WTC11 (cell line): ENCODE data around the gene CASD1. TPM values are rescaled to one million over a fixed set of nuclear protein-coding genes. Genes with fewer than 3 reads are reported as not detected.

ENCODE experiments used
- ATAC-seq: fragments of 200-7000 bp; cut with Tn5 transposase; 2 replicates; pipeline ENCODE4 v1.10.0; 2021; ENCODE audit warnings: mild to moderate bottlenecking, moderate library complexity
- CTCF ChIA-PET: fragments of 300-600 bp; sonication (Branson Sonifier 250); formaldehyde crosslinking; loops from one replicate; lab custom pipeline; 2021; ENCODE audit warnings: antibody characterized with exemption; lab: Charles Lee
- POLR2A ChIA-PET: fragments of 350-600 bp; sonication (Branson Sonifier 250); formaldehyde crosslinking; loops from one replicate; lab custom pipeline; 2021; ENCODE audit warnings: antibody characterized with exemption; lab: Charles Lee
- DNase-seq: peaks from one replicate; pipeline ENCODE4 v3.0.0; 2021; ENCODE audit warnings: low spot score
- H3K27ac Mint-ChIP-seq: 2 replicates; pipeline ENCODE4 v1.8.0; 2021; ENCODE audit warnings: mixed read lengths
- H3K27me3 Mint-ChIP-seq: 2 replicates; pipeline ENCODE4 v1.8.0; 2021; ENCODE audit warnings: low read depth, mild to moderate bottlenecking, moderate library complexity, mixed read lengths
- H3K36me3 Mint-ChIP-seq: 2 replicates; pipeline ENCODE4 v1.8.0; 2021; ENCODE audit warnings: mixed read lengths
- H3K4me1 Mint-ChIP-seq: 2 replicates; pipeline ENCODE4 v1.8.0; 2022; ENCODE audit warnings: mixed read lengths
- H3K4me3 Mint-ChIP-seq: 2 replicates; pipeline ENCODE4 v1.8.0; 2021; ENCODE audit warnings: mild to moderate bottlenecking, moderate library complexity, mixed read lengths
- H3K9me3 Mint-ChIP-seq: 2 replicates; pipeline ENCODE4 v1.8.0; 2021; ENCODE audit warnings: mixed read lengths
- ARID4B ChIP-seq: sonication (generic); formaldehyde crosslinking; IDR thresholded peaks from 2 replicates; pipeline ENCODE4 v1.8.0; 2023; ENCODE audit warnings: missing genetic modification reagents, mild to moderate bottlenecking, borderline replicate concordance
- ATF2 ChIP-seq: sonication (generic); formaldehyde crosslinking; IDR thresholded peaks from 2 replicates; pipeline ENCODE4 v1.8.1; 2022; ENCODE audit warnings: low read depth, missing genetic modification reagents, borderline replicate concordance
- CBFB ChIP-seq: sonication (generic); formaldehyde crosslinking; IDR thresholded peaks from 2 replicates; pipeline ENCODE4 v1.8.1; 2022; ENCODE audit warnings: mild to moderate bottlenecking, low read depth, missing genetic modification reagents
- CDX4 ChIP-seq: fragments of 250-450 bp; sonication (Bioruptor Pico); IDR thresholded peaks from 2 replicates; pipeline ENCODE4 v1.9.0; 2021; ENCODE audit warnings: moderate library complexity, mild to moderate bottlenecking, inconsistent platforms, borderline replicate concordance
- E2F5 ChIP-seq: sonication (generic); formaldehyde crosslinking; IDR thresholded peaks from 2 replicates; pipeline ENCODE4 v1.8.1; 2022; ENCODE audit warnings: mild to moderate bottlenecking, moderate library complexity, missing genetic modification reagents
- ETV6 ChIP-seq: sonication (generic); formaldehyde crosslinking; IDR thresholded peaks from 2 replicates; pipeline ENCODE4 v1.8.1; 2022; ENCODE audit warnings: mild to moderate bottlenecking, missing genetic modification reagents
- FOXJ3 ChIP-seq: sonication (generic); formaldehyde crosslinking; IDR thresholded peaks from 2 replicates; pipeline ENCODE4 v1.9.0; 2021; ENCODE audit warnings: missing genetic modification reagents, mild to moderate bottlenecking, borderline replicate concordance
- GABPB1 ChIP-seq: sonication (generic); formaldehyde crosslinking; IDR thresholded peaks from 2 replicates; pipeline ENCODE4 v1.8.1; 2023; ENCODE audit warnings: mild to moderate bottlenecking, missing genetic modification reagents
- GRHL2 ChIP-seq: fragments of 250-450 bp; sonication (Bioruptor Pico); IDR thresholded peaks from 2 replicates; pipeline ENCODE4 v1.8.0; 2022; ENCODE audit warnings: mild to moderate bottlenecking, moderate library complexity; ENCODE audit not compliant: insufficient replicate concordance, severe bottlenecking
- GTF2I ChIP-seq: fragments of 250-450 bp; sonication (Bioruptor Pico); conservative IDR thresholded peaks from 2 replicates; pipeline ENCODE4 v1.4.0; 2021; ENCODE audit warnings: mild to moderate bottlenecking
- IRF1 ChIP-seq: sonication (generic); formaldehyde crosslinking; IDR thresholded peaks from 2 replicates; pipeline ENCODE4 v1.8.0; 2023; ENCODE audit warnings: missing genetic modification reagents
- MYBL2 ChIP-seq: sonication (generic); formaldehyde crosslinking; IDR thresholded peaks from 2 replicates; pipeline ENCODE4 v1.8.1; 2023; ENCODE audit warnings: mild to moderate bottlenecking, moderate library complexity, missing genetic modification reagents
- OVOL2 ChIP-seq: fragments of 250-450 bp; sonication (Bioruptor Pico); IDR thresholded peaks from 2 replicates; pipeline ENCODE4 v1.9.0; 2021; ENCODE audit warnings: mild to moderate bottlenecking, borderline replicate concordance
- SOX15 ChIP-seq: fragments of 250-450 bp; sonication (Bioruptor Pico); IDR thresholded peaks from 2 replicates; pipeline ENCODE4 v1.9.0; 2021; ENCODE audit warnings: mild to moderate bottlenecking
- STAT6 ChIP-seq: sonication (generic); formaldehyde crosslinking; conservative IDR thresholded peaks from 2 replicates; pipeline ENCODE4 v1.8.1; 2023; ENCODE audit warnings: mild to moderate bottlenecking, low read depth, missing genetic modification reagents, moderate library complexity
- TEAD1 ChIP-seq: sonication (generic); formaldehyde crosslinking; IDR thresholded peaks from 2 replicates; pipeline ENCODE4 v1.8.0; 2022; ENCODE audit warnings: mild to moderate bottlenecking, missing genetic modification reagents
- TP53 ChIP-seq: sonication (generic); formaldehyde crosslinking; IDR thresholded peaks from 2 replicates; pipeline ENCODE4 v1.8.1; 2023; ENCODE audit warnings: mild to moderate bottlenecking, missing genetic modification reagents
- ZMAT4 ChIP-seq: fragments of 250-450 bp; sonication (Bioruptor Pico); IDR thresholded peaks from 2 replicates; pipeline ENCODE4 v1.9.0; 2021; ENCODE audit warnings: mild to moderate bottlenecking
- ZNF512 ChIP-seq: sonication (generic); formaldehyde crosslinking; IDR thresholded peaks from 2 replicates; pipeline ENCODE4 v1.8.1; 2022; ENCODE audit warnings: missing genetic modification reagents, borderline replicate concordance
- total RNA-seq: library from RNA; stranded (reverse); gene quantifications from 3 replicates; pipeline ENCODE4 v1.2.3, GENCODE V29; 2021

Gene CASD1
- total RNA-seq, 1 experiment from 2014 or later, result 19.5 TPM

- TF ChIP-seq ARID4B, result no peak
- TF ChIP-seq GRHL2 (CRISPR knock-in tag), result no peak
- no peak for TF ChIP-seq IRF1
- no peak for TF ChIP-seq STAT6 (CRISPR knock-in tag)
- TF ChIP-seq ZMAT4 (CRISPR knock-in tag), result no peak
- no peak for TF ChIP-seq MYBL2
- TF ChIP-seq TP53 (CRISPR knock-in tag), result no peak
- TF ChIP-seq GABPB1 (CRISPR knock-in tag), result no peak
- TF ChIP-seq CBFB, result no peak
- no peak for TF ChIP-seq ATF2 (CRISPR knock-in tag)
- no peak for TF ChIP-seq SOX15 (CRISPR knock-in tag)
- TF ChIP-seq GTF2I (CRISPR knock-in tag), result no peak
- TF ChIP-seq, all 79 proteins: peak for 0
Observed at GRCh38 chr7:94590526-94591162, 81.0 kb downstream of the CASD1 start (continued).

- Mint-ChIP-seq H3K36me3 (peaks cover 20% of the 10 kb centered on the region), H3K27ac (peak overlapping the region; percentile 18; the same call in 1 of the 2 replicates), H3K9me3 (peaks cover 12% of the 10 kb centered on the region), H3K27me3 (no peaks in the 10 kb centered on the region), H3K4me3 (no peak overlapping the region), H3K4me1 (peaks cover 9% of the 10 kb centered on the region)
- ChIA-PET POLR2A (no interaction called here), CTCF (no interaction called here)
- no peak for ATAC-seq
- no peak for DNase-seq
- TF ChIP-seq CDX4 (CRISPR knock-in tag) (no peak), FOXJ3 (CRISPR knock-in tag) (no peak), ETV6 (CRISPR knock-in tag) (no peak), OVOL2 (no peak), ZNF512 (CRISPR knock-in tag) (no peak), TEAD1 (CRISPR knock-in tag) (no peak), IRF1 (no peak), E2F5 (no peak)
Observed at GRCh38 chr7:94591176-94591575, 81.6 kb downstream of the CASD1 start.
